ENCODE data around the gene LRRC7.

GRCh38 chr1:69613414-69613813 is 45.7 kb downstream of the LRRC7 start:
- TF ChIP-seq YY1 (IDR thresholded peaks at IDR 0.05; ENCODE audit: insufficient read depth, insufficient read length), result no peak
- no peak for TF ChIP-seq ZNF274 (IDR thresholded peaks at IDR 0.05; ENCODE audit: low read depth, low read length)
- no peak for TF ChIP-seq SUZ12 (IDR thresholded peaks at IDR 0.05; ENCODE audit: extremely low read depth, insufficient read depth, insufficient read length)
